Measurements from ENCODE around the gene IRF5.

IRF5 gene, protein sequence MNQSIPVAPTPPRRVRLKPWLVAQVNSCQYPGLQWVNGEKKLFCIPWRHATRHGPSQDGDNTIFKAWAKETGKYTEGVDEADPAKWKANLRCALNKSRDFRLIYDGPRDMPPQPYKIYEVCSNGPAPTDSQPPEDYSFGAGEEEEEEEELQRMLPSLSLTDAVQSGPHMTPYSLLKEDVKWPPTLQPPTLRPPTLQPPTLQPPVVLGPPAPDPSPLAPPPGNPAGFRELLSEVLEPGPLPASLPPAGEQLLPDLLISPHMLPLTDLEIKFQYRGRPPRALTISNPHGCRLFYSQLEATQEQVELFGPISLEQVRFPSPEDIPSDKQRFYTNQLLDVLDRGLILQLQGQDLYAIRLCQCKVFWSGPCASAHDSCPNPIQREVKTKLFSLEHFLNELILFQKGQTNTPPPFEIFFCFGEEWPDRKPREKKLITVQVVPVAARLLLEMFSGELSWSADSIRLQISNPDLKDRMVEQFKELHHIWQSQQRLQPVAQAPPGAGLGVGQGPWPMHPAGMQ

DNA sequence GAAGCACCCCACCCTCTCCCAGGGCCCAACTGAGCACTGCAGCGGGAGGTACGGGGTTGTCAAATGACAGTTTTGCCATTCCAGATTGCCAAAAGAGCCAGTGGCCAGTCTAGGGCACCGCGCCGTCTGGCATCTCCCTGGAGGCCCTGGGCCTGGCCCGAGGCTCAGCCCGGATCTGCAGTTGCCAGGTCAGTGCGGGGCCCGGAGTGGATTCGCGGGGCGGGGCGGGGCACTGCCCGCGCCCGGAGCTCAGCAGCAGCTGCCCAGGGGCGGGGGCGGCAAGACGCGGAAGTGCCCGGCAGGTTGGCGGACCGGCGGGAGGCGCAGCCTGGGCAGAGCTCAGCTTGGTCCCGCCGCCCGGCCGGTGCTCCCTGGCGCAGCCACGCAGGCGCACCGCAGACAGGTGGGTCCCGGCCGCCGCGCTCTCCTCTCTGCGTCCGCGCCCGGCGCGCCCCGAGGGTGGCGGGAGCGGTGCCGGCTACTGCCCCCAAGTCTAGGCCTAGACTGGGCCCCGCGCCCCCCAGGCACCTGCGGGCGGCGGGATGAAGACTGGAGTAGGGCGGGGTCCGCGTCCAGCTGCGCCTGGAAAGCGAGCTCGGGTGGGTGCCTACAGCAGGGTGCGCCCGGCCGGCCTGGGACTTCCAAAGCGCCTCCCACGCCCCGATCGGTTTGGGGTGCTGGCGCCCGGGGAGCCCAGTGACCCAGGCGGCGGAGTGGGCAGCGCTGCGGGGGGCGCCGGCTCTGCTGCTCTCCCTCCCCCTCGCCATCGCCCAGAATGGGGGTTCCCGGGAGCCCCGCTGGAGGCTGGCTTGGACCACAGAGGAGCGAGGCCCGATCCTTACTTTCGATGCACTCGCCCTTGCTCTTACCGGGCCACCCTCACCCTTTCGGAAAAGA lies at the start of gene IRF5:
Gene IRF5 (plus strand): TSS at position 281 of the 897 bp plus-strand sequence. CDS start 4,155 bp downstream, outside the sequence.
- DNase-seq = peak; percentile 33

DNA sequence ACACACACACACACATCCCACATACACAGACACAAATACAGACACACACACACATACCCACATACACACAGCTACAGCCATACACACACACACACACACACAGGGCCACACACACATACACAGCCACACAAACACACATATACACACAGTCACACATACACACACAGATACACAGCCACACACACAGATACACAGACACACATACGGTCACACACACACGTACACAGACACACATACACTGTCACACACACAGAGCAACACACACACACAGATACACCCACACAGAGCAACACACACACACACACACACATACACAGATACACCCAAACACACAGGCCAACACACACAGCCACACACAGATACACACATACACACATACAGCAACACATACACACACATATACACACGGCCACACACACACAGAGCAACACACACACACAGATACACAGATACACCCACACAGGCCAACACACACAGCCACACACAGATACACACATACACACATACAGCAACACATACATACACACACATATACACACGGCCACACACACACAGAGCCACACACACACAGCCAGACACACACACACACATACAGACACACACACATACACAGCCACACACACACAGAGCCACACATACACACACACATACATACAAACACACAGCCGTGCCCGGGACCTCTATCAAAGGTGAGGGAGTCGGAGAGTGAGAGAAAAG lies 49.5 kb upstream of the IRF5 start:
- DNase-seq = no peak

DNA sequence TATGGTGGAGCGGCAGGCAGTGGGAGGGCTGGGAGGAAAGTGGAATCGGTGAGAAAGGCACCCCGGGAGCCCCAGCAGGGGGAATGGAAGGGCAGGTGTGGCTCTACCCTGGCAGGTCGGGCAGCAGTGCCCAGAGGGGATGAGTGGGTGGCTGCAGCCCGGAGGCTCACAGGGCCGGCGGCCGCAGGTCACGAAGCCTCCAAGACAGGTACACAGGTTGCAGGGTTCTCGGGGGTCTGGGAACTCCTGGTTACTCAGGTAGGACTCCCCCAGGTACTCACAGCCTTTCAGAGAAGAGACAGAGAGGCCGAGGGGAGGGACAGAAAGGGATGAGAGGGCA lies 49.0 kb upstream of the IRF5 start:
- no peak for DNase-seq

DNA sequence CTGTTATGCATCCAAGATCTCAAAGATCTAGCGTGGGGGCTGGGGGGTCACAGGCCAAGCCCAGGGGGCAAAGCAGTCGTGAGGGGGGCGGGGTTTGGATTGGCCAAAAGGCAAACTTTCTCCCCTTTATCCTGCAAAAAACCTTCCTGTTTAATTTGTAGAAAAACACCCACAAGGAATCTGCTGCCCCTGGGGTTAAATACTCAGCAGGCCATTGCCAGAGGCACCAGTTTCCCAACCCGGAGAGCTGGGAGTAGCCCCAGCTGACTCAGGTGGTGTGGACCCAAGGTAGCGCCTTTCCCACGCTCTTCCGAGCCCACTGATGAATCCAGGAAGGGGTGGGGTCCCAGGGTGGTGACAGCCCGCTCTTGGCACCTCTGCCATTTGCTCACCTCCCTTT lies 48.6 kb upstream of the IRF5 start:
- DNase-seq = no peak

DNA sequence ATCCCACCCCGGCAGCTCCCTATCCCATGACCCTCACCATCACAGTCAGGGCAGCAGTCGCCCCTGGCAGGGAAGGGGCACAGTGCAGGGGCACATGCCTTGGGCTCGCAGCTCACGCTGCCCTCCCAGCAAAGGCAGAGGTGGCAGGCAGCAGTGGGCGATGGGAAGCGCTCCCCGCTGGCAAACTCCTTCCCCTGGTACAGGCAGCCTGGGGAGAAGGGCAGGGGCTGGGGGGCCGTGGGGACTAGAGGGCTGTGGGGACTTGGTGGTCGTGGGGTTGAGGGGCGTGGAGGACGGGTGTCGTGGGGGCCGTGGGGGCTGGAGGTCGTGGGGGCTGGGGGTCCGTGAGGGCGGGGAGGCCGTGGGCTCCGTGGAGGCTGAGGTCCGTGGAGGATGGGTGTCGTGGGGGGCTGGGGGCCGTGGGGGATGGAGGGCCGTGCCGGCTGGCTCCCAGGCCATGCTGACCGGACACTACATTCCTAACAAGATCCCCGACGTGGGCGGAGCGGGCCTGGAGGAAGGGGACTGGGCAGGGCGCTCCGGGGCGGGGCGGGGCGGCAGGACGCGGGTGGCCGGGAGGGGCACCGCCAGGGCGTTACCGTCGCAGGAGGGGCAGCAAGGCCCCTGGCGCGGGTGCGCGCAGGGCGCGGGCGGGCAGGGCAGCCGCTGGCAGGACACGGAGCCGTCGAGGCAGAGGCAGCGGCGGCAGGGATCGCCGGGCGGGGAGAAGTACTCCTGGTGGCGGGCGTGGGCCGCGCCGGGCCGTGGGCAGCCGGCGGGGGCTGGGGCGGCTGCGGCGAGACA lies 47.2 kb upstream of the IRF5 start:
- no peak for DNase-seq

DNA sequence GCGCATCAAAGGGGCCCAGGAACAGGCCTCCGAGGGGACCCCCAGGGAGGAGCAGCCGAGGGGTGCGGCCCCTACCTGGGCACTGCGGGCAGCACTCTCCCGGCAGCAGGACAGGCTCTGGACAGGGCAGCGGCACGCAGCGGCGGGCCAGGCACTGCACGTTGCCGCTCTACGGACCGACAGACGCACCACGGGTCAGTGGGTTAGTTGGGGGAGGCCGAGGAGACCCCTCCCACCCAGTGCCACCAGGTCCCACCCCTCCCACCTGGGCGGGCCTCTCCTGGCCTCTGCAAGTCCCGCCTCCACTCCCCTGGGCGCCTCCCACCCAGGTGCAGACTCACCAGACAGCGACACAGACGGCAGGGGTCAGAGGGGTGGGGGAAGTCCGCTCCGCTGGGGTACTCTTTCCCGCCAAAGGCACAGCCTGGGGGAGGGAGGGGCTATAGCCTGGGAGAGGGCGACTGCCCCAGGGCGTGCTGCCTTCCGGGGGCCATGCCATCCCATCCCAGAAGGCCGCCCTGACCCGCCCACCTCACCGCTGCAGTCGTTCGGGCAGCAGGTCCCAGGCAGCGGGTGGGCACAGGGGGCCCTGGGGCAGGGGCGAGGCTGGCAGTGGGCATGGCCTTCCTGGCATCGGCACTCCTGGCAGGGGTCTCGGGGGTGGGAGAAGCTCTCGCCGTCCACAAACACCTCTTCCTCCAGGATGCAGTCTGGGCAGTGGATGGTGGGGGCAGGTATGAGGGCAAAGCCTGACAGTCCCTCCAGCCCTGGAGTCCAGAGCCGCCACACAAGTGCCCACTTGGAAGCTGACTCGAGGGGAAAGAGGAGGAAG lies 46.4 kb upstream of the IRF5 start:
- no peak for DNase-seq

DNA sequence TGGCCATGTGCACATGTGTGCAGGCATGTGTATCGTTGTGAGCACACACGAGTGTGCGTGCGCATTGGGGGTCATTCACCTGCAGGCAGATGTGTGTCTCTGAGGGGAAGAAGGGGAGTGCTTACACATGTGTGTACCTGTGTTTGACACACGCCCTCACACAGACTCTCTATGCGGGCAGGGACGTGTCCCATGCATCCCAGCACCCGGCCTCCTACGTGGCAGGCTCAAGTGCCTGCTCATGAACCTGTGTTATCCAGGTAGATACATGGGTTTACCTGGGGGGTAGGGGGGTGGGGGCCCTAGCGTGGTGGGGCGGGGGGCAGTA lies 45.8 kb upstream of the IRF5 start:
- no peak for DNase-seq

DNA sequence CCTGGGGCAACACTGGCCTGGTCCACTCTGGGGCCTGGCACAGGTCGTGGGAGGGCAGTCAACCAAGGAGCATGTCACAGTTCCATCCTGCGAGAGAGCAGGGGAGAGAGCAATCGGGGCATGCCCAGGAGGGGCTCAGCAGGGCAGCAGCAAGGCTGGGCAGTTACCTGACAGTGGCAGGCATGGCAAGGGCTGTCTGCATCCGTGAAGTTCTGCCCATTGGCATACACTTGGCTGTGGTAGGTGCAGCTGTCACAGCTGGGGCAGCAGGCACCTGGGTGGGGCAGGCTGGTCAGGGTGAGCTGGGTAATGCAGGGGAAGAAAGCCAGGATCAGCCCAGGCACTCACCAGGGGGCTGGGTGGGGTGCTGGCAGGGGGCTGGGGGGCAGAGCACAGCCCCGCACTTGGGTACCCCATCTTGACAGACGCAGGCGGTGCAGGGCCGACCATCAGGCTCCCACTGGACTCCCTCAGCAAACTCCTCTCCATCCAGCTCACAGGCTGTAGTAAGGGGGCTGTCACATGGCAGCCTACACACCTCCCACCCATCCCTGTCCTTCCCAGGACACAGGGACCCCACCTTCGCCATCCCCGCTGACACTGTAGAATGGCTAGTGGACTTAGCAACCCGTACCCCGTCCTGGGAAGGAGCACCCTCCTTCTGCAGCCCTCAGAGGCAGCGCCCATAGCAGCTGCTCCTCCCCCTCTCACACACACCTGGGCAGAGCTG lies 45.0 kb upstream of the IRF5 start:
- no peak for DNase-seq

DNA sequence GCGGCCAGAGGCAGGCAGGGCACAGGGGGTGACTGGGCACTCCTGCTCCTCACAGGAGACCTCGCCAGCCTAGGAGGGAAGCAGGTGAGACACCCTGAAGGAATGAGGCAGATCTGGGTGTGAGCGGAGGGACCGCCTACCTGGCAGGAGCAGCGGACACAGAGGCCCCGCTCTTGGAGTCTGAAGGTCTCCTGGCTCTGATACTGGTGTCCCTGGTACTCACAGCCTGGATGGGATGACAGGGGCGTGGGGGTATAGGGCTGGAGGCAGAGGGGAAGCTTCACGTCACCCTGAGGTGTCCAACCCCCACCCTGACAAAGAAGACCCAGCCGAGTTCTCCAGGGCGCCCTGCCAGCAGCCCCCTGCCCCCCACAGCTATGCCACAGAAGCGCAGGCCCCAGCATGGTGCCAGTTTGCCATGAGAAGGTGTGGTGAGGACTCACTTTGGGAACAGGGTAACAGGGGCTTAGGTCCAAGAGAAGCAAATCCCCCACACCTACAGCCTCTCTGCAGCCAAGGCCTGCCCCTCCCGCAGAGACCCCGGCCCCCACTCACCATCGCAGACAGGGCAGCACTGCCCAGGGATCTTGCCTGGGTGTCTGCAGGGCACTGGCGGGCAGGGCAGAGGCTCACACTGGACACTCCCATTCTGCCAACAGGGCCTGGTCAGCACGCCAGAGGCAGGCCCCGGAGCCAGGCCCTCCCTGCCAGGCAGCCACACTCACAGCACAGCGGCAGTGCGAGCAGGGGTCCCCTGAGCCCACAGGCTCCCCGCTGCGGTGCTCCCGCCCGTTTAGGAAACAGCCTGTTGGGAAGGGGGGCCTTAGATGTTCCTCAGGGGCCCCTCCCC lies 44.3 kb upstream of the IRF5 start:
- DNase-seq = no peak

DNA sequence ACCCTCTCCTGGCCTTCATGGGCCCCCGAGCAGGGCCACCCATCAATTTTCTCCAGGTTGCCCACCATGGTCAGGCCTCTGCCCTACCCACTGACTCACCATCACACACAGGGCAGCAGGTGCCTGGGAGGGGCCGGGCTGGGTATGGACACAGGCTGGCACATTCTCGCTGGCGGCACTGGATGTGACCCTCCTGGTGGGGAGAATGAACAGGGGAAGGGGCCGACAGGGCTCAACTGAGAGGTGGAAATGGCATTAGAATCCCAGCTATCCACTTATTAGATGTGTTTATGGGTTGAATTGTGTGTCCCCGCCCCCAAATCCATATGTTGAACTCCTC lies 43.7 kb upstream of the IRF5 start:
- DNase-seq = no peak

DNA sequence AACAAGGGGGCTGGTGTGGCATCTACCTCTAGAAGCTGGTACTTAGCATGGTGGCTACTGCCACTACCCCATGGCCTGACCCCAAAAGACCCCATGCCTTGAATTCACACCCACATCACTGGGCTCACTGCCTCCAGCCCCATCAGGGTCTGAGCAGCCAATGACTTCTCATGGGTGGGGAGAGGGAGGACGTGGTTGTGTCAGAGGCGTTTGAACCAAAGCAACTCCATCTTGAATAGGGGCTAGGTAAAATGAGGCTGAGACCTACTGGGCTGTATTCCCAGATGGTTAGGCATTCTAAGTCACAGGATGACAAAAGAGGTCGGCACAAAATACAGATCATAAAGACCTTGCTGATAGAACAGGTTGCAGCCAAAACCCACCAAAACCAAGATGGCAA lies 42.4 kb upstream of the IRF5 start:
- DNase-seq = no peak

DNA sequence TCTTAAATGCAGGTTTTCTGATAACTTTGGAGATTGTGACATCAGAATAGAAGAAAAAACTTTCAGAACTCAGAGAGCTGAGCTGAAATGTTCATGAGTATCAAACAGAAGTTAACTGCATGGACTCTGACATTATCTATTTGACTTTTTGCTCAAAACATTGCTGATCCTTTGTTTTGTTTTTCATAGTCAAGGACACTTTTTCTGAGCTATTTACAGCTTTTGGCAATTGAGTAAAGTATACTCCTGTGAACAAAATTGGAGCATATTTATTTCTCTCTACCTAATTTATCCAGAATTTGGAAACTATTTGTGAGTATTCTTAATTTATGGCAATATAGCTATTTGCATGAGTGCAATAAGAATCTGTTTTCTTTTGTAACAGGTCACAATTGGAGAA lies 38.3 kb upstream of the IRF5 start:
- no peak for DNase-seq

DNA sequence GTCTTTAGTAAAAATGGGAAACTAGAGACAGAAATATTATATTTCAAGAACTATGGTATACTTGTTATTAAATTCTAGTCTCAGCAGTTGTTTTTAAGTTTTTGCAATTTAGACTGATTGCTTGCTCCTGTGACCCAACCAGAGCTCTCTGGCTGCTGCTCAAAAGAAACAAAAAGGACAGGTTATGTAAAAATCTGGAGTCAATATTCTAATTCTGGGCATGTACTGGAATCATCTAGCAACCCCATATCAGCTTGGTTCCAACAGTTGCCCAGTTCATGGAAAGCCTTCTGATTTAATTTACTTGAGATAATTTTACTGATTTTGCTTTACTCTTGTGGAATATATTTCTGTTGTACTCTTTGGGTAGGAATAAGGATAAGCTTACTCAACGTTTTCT lies 37.5 kb upstream of the IRF5 start:
- no peak for DNase-seq

DNA sequence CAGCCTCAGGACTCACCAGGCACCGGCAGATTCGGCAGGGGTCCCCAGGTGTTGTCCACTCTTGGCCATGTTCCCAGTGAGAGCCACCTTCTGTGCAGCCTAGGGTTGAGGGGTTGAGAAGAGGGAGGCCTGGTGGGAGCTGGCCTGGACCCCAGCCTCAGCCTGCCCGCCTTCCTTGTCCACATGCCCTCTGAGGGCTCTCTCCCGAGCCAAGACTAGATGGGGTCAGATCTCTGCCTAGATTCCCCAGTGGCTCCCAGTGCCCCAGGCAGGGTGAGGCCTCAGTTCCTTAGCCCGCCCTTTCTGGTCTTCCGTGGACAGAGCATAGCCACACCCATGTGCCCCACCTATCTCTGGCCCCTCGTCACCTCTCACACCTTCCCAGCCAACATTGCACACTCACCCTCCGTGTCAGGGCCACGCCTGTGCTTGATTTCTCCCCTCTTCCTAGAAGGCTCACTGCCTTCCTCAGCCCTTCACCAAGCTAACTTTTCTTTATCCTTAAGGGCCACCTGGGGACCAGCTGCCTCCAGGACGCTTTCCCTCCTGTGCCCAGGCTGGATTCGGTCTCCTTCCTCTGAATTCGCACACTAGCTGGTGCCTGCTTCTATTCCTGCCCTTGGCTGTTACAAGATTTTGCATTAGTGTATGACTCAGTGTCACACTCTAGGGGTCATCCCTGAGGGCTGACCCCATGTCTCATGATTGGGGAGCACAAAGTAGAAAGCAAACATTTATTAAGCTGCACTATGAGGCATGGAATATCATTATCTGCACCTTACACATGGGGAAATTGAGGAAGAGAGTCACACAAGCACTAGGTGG lies 34.8 kb upstream of the IRF5 start:
- no peak for DNase-seq

DNA sequence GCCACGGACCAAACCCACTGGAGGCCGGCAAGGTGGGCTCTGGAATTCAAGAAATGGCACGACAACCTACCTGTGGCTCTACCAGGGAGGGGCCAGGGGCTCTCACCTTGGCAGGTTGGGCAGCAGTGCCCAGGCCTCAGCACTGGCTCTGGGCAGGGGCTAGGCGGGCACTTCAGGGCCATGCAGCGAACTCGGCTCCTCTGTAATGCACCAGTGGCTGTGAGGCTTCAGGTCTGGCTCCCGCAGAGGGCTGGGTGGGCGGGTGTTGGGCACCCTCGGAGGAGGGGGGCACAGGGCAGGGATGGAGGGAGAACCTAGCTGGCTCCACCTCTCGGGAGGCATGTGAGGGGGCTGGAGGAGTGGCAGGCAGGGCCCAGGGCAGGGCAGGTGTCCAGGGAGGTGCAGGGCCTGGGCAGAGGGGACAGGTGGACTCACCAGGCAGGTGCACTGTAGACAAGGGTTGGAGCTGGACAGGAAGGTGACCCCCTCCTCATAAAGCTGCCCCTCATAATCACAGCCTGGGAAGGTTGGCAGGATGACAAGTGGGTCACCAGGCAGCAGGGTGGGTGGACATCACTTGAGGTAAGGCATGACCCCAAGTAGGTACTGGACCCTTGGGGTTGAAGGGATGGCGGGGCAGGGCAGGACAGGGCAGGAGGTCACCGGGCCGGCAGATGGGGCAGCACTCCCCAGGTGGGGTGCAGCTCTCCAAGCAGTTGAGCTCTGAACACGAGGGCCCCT lies 33.9 kb upstream of the IRF5 start:
- no peak for DNase-seq

DNA sequence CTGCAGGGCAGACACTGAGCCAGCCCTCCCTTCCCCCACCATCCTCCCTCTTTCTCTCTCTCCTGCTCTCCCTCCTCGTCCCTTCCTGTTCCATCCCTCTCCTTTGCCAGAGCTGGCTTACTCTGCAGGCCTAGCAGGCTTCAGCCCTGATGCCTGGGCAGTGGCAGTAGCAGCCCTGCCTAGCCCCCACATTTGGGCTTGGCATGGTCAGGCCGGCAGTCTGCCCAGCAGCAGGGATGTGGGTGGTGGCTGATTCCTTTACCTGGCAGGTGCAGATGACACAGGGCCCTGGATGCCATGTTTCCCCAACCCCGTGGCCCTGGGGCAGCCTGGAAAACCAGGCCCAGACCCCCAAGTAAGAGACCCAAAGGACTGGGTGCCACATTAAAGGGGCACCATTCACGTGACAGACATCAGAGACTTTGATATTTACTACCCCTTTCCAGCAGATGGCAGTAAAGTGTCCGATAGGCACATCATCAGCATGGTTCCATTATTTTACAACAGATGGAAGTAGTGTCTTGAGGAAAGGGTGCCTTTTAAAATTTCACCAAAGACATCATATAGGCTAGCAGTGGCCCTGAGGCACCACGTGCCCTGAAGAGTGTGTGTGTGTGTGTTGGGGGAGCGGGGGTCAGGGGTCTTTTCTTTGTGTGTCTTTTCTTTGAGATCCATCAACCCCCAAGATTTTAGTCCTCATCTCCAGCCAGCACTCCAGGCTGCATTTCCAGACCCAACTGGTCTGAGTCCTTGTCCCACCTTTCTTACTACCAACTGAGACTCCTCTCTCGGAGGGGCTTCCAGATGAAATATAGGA lies 33.1 kb upstream of the IRF5 start:
- peak; percentile 50 for DNase-seq

DNA sequence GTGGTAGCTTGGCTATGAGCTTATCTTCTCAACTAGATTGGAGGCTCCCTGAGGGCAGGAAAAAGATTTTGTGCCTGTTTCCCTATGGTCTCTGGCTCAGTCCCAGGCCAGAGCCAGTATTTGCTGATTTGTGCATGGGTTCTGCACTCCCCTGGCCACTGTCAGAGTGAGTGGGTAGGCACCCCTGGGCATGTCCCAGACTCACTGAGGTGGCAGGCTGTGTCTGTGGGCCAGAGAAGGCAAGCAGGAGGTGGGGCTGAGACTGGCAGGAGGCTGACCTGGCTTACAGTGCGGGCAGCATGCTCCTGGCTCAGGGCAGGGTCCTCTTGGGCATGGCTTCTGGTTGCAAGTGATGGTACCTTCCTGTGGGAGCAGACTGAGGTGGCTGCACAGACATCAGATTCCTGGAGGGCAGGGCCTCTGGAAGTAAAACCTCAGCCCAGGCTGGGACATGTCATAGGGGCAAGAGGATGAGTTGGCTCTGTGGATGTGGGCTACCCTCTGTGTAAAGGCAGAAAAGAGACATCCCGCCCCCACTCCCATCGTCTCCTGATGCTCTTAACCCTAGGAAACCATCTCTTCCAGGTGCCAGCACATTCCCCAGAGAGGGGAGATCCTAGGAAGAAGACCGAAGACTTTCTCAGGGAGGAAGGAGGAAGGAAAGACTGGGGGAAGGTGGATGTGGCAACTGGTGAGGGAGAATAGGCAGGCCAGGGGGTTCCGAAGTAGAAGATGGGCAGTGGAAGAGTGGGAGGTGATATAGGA lies 31.5 kb upstream of the IRF5 start:
- DNase-seq = no peak
